KOPT-K1 (cell line): Measurements from ENCODE around the gene IL21R.
"Not testable (repeated sequence)": the region's sequence is repeated elsewhere in the genome, so short reads cannot be mapped to it uniquely, and the experiment has no call there.

ENCODE experiments used
- H3K27ac ChIP-seq: fragments of 200-600 bp; sonication (generic); 2 replicates; pipeline ENCODE4 v1.5.1; 2016; ENCODE audit warnings: antibody characterized with exemption, mild to moderate bottlenecking, low read depth, low read length; ENCODE audit not compliant: poor library complexity, severe bottlenecking
- H3K36me3 ChIP-seq: fragments of 200-600 bp; sonication (generic); 2 replicates; pipeline ENCODE4 v1.5.1; 2017; ENCODE audit warnings: antibody characterized with exemption, mild to moderate bottlenecking, low read length, moderate library complexity; ENCODE audit not compliant: insufficient read depth
- H3K9me3 ChIP-seq: fragments of 200-600 bp; sonication (generic); 2 replicates; pipeline ENCODE4 v1.5.1; 2017; ENCODE audit warnings: antibody characterized with exemption, low read length, mild to moderate bottlenecking; ENCODE audit not compliant: insufficient read depth, poor library complexity, severe bottlenecking

The IL21R gene

DNA sequence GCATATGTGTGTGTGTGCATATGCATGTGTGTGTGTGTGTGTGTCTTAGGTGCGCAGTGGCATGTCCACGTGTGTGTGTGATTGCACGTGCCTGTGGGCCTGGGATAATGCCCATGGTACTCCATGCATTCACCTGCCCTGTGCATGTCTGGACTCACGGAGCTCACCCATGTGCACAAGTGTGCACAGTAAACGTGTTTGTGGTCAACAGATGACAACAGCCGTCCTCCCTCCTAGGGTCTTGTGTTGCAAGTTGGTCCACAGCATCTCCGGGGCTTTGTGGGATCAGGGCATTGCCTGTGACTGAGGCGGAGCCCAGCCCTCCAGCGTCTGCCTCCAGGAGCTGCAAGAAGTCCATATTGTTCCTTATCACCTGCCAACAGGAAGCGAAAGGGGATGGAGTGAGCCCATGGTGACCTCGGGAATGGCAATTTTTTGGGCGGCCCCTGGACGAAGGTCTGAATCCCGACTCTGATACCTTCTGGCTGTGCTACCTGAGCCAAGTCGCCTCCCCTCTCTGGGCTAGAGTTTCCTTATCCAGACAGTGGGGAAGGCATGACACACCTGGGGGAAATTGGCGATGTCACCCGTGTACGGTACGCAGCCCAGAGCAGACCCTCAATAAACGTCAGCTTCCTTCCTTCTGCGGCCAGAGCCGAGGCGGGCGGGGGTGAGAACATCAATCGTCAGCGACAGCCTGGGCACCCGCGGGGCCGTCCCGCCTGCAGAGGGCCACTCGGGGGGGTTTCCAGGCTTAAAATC is 47.6 kb downstream of the IL21R start:
- Histone ChIP-seq H3K27ac (no peak overlapping the region), H3K36me3 (no peaks in the 10 kb centered on the region), H3K9me3 (peaks cover 7% of the 10 kb centered on the region)

DNA sequence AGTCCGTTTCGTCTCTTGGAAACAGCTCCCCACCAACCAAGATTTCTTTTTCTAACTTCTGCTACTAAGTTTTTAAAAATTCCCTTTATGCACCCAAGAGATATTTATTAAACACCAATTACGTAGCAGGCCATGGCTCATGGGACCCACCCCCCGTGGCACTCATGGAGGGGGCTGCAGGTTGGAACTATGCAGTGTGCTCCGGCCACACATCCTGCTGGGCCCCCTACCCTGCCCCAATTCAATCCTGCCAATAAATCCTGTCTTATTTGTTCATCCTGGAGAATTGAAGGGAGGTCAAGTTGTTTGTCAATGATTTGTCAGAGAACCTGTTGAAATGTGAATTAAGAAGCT is 48.2 kb downstream of the IL21R start:
- Histone ChIP-seq H3K36me3 (no peaks in the 10 kb centered on the region), H3K27ac (no peak overlapping the region), H3K9me3 (peaks cover 2% of the 10 kb centered on the region)

DNA sequence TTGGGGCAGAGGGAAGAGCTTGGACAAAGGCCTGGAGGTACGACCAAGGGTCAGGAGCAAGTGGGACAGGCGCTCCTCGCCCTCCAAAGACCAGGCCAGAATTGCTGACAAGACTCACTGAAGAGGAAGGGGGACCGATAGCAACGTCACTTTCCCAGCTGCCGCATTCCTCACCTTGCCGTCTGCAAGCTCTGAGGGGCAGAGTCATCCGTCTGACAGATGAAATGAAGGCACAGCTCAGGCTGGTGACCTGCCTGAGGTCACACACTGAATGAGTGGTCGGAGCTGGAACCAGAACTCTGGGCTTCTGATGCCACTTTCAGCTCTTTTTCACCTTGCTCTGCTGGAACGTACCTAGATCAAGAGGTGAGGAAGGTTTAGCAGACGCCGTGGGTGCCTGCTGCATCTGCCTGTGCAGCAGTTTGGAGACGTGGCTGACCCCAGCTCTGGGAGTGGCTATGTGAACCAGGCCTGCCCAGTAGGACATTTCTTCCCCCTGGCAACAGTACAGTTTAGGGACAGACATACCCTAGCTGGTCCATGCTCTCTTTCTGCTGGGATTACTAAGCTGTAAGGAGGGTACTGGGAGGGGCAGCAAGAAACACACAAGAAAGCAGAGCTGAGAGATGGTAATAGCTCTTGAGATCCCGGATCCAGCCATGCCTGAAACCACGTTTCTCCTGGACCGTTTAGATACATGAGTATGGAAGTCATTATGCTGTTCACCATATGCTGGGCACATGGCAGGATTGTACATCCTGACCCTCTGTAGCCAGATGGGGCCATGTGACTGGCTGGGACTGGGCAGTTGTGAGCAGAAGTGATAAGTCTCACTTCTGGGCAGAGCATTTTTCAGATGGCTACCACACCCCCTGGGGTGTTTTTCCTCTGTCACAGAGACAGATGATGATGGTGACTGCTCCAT is 50.9 kb downstream of the IL21R start:
- H3K36me3 ChIP-seq: no peaks in the 10 kb centered on the region
- no peak overlapping the region for H3K27ac ChIP-seq
- H3K9me3 ChIP-seq: no peaks in the 10 kb centered on the region

DNA sequence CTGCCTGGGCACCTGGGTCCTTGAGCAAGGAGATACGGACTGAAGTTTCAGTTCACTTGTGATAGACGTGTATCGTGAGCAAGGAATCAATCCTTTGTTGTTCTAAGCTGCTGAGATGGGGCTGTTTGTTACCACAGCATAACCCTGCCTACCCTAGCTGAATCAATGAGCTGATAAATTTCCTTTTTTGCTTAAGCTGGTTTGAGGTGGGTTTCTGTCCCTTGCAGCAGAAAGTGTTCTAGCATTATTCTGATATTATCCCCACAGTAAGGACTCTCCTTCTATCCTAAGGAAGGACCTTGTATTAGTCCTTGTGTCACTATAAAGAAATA is 51.5 kb downstream of the IL21R start:
- Histone ChIP-seq H3K9me3 (no peaks in the 10 kb centered on the region), H3K27ac (no peak overlapping the region), H3K36me3 (no peaks in the 10 kb centered on the region; the same call in 1 of the 2 replicates)

DNA sequence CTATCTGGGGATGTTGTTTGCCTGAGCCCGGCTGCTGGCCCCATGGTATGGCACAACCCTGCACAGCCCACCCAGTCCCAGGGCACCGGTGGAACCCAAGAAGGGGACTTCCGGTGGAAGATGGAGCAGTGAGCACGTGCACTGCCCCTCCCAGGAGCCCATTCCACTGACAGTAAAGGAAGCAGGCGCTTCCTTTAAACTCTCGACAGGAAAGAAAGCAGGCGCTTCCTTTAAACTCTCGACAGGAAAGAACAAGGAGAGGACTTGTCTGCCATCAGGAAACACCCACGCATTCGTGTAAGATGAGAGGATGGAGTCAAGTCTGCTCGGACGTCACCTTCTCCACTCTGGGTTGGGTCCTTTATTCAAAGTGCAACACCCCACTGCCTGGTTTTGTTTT is 53.7 kb downstream of the IL21R start:
- Histone ChIP-seq H3K36me3 (peaks cover 20% of the 10 kb centered on the region), H3K27ac (no peak overlapping the region)

DNA sequence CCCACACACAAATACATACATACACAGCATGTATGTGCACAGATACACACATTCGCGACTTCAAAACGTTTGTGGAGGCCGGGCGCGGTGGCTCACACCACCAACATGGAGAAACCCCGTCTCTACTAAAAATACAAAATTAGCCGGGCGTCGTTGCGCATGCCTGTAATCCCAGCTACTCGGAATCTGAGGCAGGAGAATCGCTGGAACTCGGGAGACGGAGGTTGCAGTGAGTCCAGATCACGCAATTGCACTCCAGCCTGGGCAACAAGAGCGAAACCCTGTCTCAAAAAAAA is 55.6 kb downstream of the IL21R start:
- peaks cover 38% of the 10 kb centered on the region for H3K36me3 ChIP-seq
- H3K9me3 ChIP-seq, H3K27ac ChIP-seq: not testable (repeated sequence)

More for the DNA sequence above, 53.7 kb downstream of the IL21R start:
- H3K9me3 ChIP-seq: no peaks in the 10 kb centered on the region

DNA sequence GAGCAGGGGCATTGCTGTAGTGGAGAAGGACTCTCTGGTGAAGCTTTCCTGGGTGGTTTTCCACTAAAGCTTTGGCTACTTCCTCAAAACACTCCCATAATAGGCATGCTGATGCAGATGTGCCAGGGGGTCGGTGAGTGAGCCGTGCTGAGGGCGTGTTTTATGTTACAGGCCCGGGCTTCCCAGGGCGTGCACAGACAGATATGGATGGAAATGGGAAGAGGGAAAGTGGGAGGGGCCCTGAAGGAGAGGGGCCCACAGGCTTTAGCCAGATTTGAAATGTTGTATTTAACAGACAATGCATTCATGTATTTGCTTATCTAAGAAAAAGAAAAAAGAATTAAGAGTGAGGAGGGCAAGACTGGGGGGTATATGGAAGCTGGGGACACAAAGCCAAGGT is 56.3 kb downstream of the IL21R start:
- H3K27ac ChIP-seq: no peak overlapping the region
- H3K9me3 ChIP-seq: no peaks in the 10 kb centered on the region
- H3K36me3 ChIP-seq: peaks cover 45% of the 10 kb centered on the region

DNA sequence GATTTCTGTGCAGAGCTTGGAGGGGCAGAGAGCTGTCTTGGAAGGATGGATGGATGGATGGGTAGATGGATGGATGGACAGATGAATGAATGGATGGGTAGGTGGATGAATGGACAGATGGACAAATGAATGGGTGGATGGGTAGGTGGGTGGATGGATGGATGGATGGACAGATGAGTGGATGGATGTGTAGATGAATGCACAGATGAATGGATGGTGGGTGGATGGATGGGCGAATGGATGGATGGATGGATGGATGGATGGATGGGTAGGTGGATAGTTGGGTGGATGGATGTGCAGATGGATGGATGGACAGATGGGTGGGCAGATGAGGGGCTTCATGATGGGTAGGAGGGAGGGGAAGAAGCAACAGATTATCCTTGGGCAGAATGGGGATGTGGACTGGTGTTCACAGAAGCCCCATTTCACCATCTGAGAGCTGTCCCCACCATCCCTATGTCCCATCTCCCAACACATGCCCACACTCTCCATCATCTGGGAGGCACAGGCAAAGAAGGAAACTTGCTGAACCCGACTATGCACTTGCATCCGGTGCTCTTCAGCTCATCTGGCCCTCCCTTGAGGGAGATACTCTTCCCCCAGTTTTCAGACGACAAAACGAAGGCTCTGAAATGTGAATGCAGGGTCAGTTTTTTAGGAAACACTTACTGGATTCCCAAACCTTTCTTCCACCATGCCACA is 57.2 kb downstream of the IL21R start:
- H3K27ac ChIP-seq: no peak overlapping the region
- peaks cover 54% of the 10 kb centered on the region for H3K36me3 ChIP-seq
- no peaks in the 10 kb centered on the region for H3K9me3 ChIP-seq

DNA sequence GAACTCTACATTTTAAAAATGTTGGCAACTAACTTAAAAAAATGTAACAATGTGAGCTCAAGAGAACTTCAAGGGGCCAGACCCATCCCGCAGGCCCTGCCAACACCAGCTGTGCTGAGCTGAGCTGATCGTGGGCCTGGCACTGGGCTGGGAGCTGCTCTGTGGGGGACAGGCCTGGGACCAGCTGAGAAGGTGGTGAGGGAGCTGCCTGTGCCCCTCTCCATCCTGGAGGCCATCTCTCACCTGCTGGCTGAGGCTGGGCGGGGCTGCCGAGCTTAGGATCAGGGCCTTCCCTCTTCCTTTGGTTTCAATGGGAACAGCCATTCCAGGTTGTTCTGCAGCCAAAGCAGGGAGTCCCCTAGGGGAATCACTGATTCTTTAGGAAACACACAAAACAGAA is 58.2 kb downstream of the IL21R start:
- no peaks in the 10 kb centered on the region for H3K9me3 ChIP-seq
- H3K27ac ChIP-seq: no peak overlapping the region
- H3K36me3 ChIP-seq: peaks cover 64% of the 10 kb centered on the region

DNA sequence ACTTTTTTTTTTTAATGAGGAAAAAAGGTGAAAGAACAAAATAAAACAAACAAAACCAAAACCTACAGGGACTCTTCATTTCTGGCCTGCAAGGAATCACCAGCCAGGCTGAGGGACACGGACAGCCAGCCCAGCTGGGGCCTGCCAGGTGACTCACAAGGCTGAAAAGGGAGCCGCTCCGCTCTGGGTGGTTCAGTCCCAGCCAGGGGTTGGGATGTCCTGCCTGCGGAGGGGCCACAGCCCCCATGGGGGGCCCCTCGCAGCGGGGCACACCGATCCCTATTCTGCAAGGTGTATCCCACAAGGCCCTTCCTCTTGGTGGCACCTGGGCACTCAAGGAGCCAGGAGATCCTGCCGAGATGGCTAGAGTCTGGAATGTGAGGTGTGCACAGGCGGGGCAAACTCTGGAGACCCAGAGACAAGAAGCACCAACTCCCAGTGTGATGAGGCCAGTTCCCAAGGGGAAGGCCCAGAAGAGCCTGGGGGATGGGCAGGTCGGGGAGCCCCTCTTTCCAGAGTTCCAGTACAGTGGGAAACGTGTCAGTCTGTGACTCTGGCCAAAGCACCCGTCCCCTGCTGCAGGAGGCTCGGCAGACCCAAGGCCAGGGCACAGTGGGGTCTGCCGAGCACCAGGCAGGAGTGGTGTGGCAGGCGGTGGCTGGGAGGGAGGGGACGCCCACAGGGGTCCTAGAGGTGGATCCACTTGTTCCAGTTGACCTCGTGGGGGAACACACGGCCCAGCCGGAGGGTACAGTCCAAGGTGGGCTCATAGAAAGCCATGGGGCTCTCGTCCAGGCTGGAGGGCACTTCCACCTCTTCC is 58.9 kb downstream of the IL21R start:
- H3K36me3 ChIP-seq: peaks cover 71% of the 10 kb centered on the region
- H3K9me3 ChIP-seq: no peaks in the 10 kb centered on the region
- no peak overlapping the region for H3K27ac ChIP-seq

DNA sequence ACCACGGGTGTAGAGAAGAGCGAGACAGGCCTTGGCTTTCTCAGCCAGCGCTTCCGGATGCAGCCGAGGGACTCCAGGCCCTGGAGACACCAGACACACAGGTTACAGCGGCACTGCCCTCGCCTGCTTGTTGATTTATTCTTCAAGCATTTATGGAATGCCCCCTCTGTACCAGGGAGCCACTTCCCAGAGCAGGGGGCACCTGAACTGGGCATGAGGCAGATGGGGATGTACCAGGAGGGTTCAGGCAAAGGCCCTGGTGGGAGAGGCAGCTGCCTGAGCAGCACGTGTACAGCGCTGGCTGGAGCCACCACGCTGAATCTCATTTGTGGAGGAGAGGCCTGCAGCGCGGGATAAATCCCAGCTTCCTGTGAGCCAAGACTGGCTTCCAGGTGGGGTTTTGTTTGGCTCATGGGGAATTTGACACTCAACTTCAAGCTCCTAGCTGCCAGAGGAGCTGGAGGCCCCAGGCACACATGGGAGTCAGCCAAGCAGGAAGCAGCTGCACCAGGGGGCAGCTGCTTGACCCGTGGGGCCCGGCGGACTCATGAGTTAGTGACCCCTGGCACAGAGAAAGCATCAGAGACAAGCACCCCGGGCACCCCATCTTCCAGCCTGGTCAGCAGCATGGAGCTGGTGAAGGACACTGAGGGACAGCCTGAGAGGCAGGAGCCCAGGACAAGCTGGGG is 59.7 kb downstream of the IL21R start:
- no peak overlapping the region for H3K27ac ChIP-seq
- H3K9me3 ChIP-seq: no peaks in the 10 kb centered on the region
- peaks cover 78% of the 10 kb centered on the region for H3K36me3 ChIP-seq

DNA sequence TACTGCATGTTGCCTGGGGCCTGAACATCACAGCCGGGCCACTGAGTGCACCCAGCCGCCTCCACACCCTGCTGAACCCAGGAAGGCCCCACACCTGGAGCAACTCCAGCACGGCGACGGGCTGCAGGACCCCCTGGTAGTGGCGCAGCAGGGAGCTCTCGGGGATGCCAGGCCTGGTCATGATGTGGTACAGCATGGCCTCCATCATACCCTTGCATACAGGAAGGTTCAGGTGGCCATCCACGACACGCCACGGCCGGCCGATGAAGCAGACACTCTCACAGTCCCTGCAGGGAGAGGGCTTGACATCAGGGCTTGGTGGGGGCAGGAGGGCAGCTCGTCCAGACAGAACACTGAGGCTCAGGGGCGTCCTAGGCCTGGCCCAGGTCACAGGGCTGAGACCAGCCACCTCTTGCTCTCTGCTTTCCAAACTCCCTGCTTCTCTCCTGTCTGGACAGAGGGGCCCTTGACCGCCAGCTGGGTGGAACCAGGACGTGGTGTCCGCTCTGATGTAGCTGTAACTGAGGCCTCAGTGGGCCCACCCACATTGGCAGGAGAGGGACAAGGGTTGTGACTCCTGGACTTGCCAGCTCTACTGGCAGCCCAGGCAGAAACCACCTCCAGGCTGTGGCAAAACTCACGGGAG is 60.3 kb downstream of the IL21R start:
- H3K36me3 ChIP-seq: peaks cover 85% of the 10 kb centered on the region
- H3K27ac ChIP-seq: no peak overlapping the region
- H3K9me3 ChIP-seq: no peaks in the 10 kb centered on the region

DNA sequence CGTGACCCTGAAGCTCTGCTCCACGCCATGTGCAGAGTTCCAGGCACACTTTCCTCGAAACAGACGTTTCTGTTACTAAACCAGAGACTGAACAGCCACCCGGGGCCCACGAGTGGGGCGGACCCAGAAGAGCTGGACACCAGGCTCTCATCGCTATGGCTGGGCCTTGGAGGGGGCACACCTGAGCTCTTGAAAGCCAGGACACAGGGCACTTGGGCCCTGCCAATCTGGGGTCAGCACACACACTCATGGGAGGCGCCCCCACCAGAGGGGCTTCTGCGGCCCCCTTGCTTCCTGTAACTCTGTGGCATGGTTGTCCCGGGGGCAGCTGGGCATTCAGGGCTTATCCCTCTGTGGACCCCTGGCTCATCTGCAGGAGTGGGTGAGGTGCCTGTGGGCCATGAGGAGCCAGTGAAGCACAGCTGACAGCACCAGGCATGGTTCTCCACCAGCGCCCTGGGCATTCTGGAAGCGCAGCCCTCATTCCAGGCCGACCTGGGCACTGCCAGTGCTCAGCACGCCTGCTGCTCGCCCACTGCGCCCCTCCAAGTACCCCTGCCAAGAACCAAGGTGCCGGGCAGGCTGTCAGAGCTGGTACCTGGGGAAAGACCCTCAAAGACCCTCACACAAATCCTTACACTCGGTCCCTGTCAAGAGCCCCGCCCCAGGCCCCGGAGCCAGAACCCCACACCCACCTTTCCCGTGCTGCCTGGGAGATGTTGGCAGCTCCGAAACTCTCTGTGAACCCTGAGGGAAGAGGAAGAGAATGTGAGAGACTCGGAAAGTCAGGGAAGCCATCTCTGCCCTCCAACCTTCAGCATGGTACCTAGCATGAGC is 61.1 kb downstream of the IL21R start:
- peaks cover 93% of the 10 kb centered on the region for H3K36me3 ChIP-seq
- H3K27ac ChIP-seq: no peak overlapping the region
- H3K9me3 ChIP-seq: no peaks in the 10 kb centered on the region
